ENCODE results near the gene GFPT2. TPM values are rescaled to one million over a fixed set of nuclear protein-coding genes. Genes with fewer than 3 reads are reported as not detected.

Gene GFPT2
- polyA plus RNA-seq, 10 donors, result 7.0 to 12.2 (median 10.0) TPM

DNA sequence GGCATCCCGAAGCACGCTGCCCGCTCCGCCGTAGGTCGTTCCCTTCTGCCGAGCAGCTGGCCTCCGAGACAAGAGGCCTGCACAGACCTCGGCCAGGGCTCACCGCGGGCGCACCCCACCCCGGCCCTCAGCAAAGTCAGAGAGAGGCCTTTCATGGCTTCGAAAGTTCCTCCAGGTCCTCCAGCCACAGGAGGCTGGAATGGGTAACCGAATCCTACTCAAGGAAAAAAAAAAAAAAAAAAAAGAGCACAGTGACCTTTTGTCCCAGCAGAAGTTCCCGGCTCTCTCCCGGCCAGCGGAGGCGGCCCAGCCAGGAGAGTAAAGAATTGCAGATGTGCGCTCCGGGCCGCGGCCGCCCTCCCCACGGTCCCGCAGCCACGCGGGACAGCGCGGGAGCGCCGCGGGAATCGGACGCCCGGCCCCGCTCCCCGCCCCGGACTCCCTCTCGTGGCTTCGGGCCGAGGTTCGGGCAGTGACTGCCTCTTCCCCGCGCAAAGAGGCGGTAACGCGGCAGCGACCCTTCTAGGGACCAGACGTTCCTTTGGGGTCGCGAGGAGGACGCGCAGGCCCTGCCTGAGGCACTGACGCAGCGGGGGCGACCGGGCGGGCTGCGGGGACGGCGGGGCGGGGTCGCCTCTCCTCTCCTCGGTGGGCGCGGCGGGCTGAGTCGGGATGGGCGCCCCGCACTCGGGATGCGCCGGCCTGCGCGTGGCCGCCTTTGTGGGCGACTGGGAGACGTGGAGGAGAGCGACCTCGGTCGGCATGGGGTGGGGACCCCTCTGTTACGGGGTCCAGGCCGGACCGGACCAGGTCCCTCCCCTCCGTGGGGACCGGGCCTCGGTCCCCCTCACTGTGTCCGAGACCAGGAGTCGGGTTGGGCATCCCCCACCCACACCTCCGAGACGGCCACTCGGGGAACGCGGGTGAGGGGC is 754 bp downstream of the GFPT2 start:
- peak in 1 of 3 donors; percentile 81 for DNase-seq

DNA sequence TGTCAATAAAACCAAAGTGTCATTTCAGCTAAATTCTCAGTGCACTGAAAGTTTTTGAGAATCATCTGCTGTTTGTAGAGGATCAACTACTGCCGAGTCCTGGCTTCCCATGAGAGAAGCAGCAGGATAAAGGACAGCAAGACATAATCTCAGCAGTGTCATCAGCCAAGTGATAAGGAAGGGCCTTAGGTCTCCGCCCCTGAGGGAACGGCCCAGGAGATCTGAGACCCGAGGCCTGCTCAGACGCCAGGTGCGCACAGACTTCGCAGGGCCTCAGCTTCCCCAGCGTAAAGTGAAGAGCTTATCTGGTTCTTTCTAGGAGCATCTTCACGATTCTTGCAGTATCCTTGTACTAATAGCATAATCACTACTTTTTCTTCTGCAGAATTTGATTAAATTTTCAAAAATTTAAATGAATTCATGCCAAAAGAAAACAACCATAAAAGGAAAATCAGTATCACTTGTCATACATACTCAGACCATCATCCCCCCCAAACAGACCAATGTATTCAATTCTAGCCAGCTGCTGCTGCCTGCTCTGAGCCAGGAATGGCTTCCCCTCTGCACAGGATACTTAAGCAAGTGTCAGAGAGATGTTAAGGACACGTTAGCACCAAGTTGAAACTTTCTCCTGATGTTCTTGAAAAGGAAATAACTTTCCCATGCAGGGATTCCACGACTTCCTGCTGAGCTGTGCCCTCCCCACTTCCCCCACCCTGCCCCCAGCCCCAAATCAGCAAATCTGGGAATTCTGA is 2.2 kb downstream of the GFPT2 start:
- DNase-seq, result no peak

DNA sequence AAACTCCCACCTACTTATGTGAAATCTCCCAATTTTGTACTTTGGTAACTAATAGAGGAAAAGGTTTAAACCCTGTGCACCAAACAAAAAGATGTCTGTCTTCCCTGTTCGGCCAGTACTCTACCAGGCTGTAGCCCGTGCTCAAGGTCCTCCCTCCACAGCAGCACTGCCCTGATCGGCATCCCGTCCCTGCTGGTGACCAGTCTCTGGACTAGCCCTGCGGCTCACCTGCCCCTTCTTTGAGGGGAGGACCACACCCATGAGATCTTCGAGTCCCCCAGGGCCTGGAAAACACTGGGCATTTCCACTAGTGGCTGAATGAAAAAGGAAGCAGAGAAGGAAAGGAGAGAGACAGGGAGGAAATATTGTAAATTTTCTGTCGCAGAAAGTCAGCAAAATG is 2.8 kb downstream of the GFPT2 start:
- no peak for DNase-seq

DNA sequence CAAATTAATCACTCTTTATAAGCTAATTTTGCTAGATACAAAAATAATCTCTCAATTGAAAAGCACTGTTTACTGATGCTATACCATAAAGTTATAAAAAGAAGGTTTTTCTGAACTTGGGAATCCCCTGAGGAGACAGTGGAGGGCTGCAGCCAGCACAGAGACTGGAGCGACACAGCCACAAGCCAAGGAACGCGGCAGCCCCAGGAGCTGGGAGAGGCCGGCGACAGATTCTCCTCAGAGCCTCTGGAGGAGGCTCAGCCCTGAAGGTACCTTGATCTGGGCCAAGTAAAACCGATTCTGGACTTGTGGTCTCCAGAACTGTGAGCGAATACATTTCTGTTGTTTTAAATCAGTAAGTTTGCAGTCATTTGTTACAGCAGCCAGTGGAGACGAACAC is 3.7 kb downstream of the GFPT2 start:
- DNase-seq, result no peak

DNA sequence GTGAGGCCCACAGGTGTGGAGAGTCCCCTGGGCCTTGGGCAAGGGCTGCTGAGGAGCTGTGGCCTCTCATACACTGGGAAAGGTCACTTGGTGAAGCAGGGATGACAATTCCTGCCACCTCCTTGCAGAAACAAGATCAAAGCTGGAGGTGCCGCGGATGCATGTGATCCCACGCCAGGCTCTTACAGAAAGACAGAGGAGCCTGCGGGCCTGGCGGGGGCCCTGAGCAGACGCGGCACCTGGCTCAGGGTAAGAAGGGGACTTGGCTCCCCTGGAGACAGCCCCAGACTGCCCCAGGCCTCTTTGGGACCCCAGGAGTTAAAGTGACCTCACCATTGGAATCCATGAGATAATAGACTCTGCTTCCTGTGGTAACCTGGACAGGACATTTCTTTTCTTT is 4.8 kb downstream of the GFPT2 start:
- DNase-seq, result no peak

DNA sequence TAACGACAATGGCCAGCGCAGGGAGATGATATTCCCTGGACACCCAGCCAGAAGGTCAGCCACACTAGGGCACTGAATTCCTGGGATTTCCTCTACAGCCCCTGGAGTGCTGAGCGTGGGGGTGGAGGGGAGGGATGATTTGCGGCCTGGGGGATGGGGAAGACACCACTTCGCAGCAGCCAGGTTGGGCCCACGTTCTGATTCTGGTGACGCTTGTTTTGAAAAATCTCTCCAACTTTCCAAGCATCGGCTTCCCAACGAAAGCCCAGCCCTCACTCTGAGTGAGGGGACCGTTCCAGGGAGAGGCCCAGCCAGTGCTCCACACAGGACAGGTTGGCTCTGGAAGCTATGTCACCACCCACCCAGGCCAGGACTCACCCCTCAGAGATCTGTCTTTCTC is 5.4 kb downstream of the GFPT2 start:
- peak in 2 of 3 donors; percentile 30 to 60 for DNase-seq

DNA sequence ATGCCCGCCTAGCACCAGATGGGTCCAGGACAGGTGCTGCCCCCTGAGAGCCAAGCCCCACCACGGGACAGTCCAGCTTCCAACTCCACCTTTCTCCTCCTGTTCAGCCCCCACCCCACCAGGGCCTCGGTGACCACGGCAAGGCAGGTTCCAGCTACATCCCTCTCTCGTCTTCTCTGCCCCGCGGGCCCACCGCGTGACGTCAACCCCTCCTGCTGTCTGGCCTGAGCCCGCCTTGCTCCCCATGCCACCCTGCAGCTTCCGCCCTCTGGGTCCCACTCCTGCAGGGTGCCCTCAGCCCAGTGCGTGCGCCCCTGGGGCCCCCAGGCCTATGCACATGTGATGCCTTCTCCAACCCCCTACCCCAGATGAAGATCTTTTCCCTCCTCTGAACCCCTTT is 6.8 kb downstream of the GFPT2 start:
- DNase-seq, result no peak

DNA sequence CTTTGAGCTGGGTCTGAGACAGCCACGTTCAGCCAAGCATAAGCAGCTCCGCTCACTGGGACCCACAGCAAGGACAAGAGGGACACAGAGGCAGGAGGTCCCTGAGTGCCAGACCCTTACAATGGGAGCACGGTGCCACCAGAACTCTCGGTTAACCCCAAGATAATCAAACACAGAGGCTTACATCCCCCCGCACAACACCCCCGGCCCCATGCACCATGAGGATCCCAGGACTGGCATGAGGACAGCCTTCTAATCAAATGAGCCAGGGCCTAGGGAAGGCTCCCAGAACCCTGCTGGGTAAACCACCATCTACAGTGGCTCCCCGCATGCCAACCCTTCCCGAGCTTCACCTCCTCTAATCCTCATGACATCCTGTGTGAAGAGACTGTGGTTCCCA is 7.4 kb downstream of the GFPT2 start:
- no peak for DNase-seq

DNA sequence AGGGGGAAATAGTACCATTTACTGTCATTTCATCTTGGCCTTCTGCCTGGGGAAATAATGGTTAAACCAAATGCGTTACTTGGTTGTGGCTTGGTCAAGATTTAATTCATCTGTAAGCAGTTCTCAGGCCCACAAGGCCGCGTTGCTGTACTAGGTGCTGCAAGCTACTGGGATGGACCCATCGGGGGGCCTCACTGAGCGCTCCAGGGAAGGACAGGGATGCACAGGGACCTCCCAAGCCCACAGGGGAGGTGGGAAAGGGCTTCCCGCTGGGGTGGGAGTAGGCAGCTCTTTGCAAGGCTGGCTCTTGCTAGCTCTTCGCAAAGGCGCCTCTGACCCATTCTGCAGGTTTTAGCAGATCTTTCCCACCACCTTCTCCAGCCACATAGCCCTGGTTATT is 8.0 kb downstream of the GFPT2 start:
- no peak for DNase-seq

DNA sequence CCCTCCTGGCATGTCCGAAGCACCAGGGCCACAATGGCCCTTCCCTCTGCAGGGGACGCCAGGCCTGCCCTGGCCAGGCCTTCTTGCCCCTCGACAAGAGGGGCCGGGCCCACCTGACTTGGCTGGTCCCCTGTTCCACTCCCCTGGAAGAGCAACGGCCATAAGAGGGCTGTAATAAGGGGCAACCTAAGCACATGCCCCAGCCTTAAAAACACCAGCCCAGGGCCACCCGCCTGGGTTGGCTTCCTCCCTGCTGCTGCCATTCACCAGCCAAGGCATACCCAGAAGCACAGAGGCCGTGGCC is 8.5 kb downstream of the GFPT2 start:
- DNase-seq, result no peak

DNA sequence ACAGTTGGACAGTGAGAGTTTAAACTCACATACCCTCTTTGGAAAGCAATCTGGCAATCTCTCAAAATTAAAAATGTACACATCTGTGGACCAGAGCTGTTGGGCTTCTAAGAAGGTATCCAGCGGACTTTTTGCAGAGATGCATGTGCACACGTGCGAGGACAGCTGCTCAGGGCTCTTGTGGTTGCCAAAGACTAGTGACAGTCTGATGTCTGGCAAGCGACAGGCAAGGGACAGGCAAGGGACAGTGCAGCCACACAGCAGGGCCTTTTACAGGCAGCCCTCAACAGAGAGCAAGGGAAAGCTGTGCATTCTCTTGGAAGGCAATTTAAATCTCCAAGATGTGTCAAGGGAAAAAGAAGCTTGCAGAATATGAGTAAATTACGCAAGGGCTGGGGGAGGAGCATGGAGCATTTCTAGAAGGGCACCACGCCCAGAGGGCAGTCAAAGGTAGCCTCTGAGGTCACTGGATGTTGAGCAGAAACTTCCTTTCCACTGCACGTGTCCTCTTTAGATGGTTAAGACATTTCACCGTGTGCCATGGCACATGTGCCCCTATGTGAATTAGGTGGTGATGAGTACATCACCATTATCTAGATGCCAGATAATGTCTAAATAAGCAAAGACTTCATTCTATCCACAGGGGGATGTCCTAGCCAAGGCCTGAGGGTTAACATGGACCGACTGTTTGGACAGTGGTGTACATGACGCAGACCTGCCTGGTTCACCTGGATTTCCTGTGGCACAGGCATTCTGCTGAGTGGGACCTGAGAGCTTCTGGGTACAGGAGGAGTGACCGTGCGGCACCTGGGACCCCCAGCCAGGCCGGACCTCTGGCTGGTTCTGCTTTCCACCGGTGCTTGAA is 9.1 kb downstream of the GFPT2 start:
- peak; percentile 48 to 85 (median 55) for DNase-seq

DNA sequence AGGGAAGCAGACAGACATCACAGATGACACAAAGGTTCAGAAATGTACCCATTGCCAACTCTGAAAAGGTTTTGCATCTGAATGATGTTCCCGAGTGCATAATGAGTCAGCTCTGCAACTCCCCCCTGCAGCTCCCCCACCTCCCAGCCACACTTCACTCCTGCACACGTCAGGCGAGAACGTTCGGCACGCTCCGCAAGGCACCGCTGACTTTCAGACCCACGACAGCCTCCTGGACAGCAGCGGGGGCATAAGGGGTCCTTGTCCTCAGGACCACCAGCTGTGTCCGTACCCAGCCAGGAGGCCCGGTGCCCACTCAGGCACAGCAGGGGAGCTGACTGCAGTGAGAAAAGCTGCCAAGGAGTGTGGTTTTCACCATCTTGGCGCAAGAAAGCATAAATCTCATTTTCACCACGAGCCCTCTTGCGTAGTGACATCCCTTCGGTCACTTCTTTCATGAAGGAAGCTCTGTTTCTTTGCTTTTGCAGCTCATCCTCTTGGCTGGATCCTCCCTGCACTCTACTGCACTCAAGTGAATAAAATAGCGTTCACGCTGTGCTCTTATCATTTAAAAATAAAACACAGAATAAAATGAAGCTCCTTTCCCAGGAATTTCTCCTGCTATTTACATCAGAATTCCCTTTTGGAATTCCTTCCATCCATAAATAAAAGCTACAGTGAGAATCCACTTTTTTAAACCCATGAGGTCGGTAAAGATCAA is 9.9 kb downstream of the GFPT2 start:
- DNase-seq, result peak; percentile 45 to 71 (median 49)

DNA sequence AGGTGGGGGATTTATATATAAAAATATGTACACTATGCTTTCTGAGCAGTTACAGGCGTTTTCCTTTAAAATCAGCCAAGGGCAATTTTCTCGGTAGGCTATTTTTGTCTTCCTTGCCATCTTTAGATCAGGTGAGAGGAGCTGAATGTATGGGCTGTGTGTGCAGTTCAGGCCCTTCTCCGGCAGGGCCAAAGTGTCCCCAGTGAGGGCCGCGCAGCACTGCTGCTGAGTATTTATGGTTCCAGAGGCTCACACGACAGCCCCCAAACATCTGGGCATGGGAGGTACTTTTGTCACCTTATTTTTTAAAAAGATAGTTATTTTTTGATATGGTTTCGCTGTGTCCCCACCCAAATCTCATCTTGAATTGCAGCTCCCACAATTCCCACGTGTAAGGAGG is 11.5 kb downstream of the GFPT2 start:
- DNase-seq, result no peak

DNA sequence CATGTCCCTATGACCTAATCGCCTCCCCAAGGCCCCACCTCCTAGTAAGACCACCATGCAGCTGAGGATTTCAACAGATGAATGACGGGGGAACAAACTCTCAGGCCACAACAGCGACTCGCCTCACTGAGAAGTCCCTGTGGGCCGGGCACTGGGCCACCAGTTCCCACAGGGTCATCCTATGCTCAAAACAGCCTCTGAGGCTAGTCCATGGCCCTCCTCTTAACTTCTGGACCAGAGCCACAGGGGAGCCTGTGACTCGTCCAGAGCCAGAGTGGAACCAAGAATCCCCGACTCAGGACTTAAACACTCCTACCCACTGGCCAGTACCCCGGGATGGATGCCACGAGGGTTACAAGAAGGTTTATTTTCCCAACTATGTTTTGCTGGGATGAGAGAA is 12.3 kb downstream of the GFPT2 start:
- no peak for DNase-seq

DNA sequence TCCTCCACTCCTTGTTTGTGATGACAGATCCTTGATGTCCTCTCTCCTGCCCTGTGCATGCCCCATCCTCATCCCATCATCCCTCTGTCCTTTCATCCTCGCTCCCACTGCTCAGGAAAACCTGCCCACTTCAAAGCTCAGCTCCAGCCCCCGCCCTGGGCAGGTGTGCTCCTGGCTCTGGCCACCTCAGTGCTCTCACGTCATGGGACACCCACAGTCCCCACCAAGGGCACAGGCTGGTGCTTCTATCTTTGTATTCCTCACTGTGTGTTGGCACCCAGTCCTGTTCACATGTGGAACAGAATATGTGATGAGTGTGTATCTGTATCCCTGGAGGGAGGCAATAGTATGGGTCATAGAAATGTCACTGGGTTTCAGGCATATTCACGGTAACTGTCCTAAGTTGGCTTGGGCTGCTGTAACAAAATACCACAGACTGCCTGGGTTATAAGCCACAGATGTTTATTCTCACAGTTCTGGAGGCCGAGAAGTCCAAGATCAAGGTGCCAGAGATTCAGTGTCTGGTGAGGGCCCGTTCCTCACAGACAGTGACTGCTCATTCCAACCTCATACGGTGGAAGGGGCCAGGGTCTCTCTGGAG is 13.5 kb downstream of the GFPT2 start:
- DNase-seq, result no peak

DNA sequence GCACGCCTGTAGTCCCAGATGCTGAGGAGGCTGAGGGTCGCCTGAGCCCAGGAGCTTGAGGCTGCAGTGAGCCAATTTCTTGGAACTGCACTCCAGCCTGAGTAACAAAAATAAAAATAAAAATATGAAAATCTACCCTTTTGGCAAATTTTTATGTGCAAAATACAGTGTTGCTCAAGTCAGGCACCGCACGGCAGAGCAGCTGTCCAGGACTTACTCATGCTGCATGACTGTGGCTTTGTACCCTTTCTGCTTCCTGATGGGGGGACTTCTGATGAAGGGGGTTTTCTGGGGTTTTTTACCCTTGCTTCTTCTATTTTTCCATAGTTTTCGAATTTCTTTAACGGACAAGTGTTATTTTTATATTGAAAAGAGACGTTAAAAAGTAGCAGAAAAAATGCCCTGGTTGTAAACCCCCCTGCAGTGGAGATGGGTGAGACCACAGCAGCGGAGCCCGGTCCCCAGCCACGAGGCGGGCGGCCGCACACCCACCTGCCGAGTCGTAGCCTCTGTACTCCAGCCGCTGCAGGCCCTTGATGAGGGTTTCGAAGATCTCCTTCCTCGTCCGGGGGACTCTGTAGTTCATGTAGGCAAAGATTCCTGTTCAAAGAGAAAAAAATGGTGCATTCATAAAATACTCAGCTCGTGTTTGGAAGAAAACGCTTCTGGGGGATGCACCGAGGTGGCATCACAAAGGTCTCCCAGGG is 15.0 kb downstream of the GFPT2 start:
- no peak for DNase-seq

DNA sequence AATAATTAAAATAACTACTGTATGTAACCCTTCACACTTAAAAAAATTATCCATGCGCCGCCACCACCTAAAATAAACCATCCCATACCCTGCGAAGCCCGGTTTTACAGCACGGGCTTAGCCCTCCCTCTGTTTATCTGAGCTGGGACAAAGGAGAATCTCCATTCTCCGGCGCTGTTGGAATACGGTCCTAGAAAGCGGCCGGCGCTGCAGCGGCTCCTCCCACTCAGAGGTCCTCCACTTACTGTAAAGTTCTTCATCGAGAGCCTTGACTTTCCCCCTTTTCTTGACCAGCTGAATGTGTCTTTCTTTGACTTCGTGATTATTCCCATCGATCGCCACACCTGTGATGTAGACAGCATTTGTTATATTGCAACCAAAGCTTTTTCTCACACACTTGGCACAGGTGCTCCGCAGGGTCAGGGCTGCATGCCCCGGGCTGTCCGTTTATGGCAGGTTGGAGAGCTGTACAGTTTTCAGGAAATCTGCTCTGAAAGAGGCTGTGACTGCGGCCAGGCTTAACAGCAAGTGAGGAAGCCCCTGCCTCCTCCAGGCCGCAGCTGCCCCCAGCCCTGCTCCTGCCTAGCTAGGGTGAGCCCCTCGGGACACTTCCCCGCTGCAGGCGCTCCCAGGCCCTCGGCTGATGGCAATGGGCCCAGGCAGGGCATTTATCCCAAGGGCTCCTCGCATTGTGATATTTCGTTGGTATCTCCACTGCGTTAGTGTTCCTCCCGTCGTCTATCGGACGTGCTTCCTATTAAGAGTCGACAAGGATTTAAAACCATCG is 16.7 kb downstream of the GFPT2 start:
- no peak for DNase-seq

DNA sequence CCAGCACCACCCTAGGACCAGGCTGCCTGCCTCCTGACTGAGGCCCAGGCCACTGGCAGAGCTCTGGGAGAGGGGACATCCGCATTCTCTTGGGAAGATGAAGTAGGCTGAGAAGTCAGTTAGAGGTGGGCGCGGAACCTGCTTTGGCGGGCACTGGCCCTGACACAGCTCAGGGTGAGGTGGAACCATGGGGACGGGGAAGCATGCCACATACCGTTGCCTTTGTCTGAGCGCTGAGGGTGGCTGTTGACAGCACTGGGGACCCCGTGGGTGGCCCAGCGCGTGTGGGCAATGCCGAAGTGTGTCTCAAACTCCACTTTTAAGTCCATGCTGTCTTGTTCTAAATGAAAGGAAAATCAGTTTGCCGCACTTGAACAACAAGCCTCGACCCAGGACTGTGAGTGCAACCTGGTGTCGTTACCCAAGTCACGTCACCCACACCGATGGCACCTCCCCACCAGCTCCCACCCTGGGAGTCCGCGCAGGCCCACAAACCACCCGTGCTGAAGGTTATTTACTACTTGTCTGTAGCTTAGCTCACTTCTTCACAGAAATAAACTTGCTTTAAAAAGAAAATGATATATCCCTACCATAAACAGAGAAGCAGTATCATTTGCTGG is 17.4 kb downstream of the GFPT2 start:
- no peak for DNase-seq

Data from muscle of back (tissue), 11 donors.